ENCODE results near the gene SNAP23. TPM values are rescaled to one million over a fixed set of nuclear protein-coding genes. Genes with fewer than 3 reads are reported as not detected.

Gene SNAP23
- polyA plus RNA-seq, 3 donors, result 104 to 198 (median 187) TPM

DNA sequence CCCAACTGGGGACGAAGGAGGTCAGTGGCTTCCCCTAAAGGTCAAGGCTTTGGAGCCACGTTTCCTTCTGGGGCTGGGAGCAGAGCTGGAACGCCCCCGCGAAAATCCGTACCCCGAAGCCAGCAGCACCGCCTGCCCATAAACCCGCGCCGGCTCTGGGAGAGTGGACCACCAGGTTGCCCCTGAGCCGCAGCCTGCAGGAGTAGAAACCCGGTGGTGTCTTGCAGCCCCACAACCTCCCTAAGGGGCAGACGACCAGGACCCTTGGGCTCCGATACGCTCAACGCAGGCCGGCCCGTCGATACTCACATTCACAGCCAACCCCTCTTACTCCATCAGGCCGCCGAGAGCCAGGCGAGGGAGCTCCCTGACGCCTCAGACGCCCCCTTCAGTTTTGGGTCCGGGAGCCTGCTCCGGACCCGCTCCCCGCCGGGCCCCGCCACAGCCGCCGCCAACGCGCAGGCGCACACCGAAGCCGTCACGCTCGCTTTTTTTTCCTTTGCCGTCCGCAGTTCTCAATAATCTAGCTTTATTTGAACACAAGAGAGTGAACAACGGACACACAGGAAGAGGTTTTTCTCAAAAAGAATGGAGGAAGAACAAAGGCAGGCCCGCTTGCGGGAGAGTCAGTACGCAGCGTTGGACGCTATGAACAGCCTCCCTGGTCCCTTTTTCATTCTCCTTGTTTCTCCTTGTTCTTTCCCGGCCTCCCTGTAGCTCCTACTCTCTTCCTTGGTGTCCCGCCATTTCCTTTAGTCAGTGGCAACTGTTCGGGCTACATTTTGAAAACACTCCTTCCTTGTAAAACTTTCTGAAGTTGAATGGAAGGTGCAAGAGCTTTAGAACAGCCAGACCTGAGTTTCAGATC, 4.5 kb upstream of the SNAP23 start, which contains the start of gene ZNF106:
Gene ZNF106 (minus strand): TSS at position 471 of the 868 bp plus-strand sequence. CDS start 18,852 bp downstream, outside the sequence.
- Mint-ChIP-seq H3K27ac (peak within 1 kb of the TSS; percentile 97 to 99 (median 98)), H3K4me1 (peaks cover 60% of the 10 kb centered on the region), H3K4me3 (peak within 1 kb of the TSS; percentile 91 to 92), H3K9me3 (no peaks in the 10 kb centered on the region), H3K36me3 (peaks cover 9 to 16% of the 10 kb centered on the region in 2 donors), H3K27me3 (ENCODE audit: low read depth in 3 of 3) (peaks cover 0 to 5% (median 0%) of the 10 kb centered on the region in 3 donors)
- no peaks in the 10 kb centered on the region for H3K9me3 ChIP-seq (replicated peaks in 1 of 2; ENCODE audit: control insufficient read depth in 1 of 2, insufficient read depth in 1 of 2, low read length in 2 of 2)
- peaks cover 47% of the 10 kb centered on the region for H4K20me1 ChIP-seq (ENCODE audit: insufficient read depth, low read length)
- DNase-seq, result peak; percentile 78 to 84 (median 82)
- no peaks in the 10 kb centered on the region for H3K27me3 ChIP-seq (ENCODE audit: control insufficient read depth in 2 of 2, insufficient read depth in 2 of 2, low read length in 2 of 2)
- no peak for TF ChIP-seq CTCF (IDR thresholded peaks at IDR 0.05)
- H3K4me1 ChIP-seq (ENCODE audit: control insufficient read depth in 1 of 2, insufficient read depth in 2 of 2, low read length in 2 of 2), result peaks cover 64 to 70% of the 10 kb centered on the region in 2 donors
- H3K9ac ChIP-seq (ENCODE audit: insufficient read depth, low read length, poor library complexity, severe bottlenecking), result peak within 1 kb of the TSS; percentile 89
- WGBS (ENCODE audit: insufficient coverage), result 1% methylated on average over 42 of the region's 51 CpGs
- peak within 1 kb of the TSS; percentile 89 to 99 for H3K27ac ChIP-seq (ENCODE audit: low read depth in 1 of 2, low read length in 2 of 2)
- H3K4me3 ChIP-seq (replicated peaks in 1 of 3; ENCODE audit: low read depth in 2 of 3, low read length in 3 of 3), result peak within 1 kb of the TSS; percentile 84 to 100 (median 95)
- H3K79me2 ChIP-seq (ENCODE audit: insufficient read depth, low read length), result peaks cover 88% of the 10 kb centered on the region
- H2AFZ ChIP-seq (ENCODE audit: insufficient read depth, low read depth, low read length, poor library complexity, severe bottlenecking), result peak within 1 kb of the TSS; percentile 86
- H3K4me2 ChIP-seq (replicated peaks; ENCODE audit: extremely low read depth, low read length, poor library complexity, severe bottlenecking), result peak within 1 kb of the TSS; percentile 83
- intact Hi-C loops (cut with micrococcal nuclease), result loop anchor here (5.0 to 10.0 kb wide), 2 partner anchors 431 to 434 kb away; partner anchors contain the start of gene TTBK2 (in 2 of the 2)
- H3K36me3 ChIP-seq (replicated peaks in 1 of 2; ENCODE audit: control insufficient read depth in 1 of 2, insufficient read depth in 2 of 2, low read length in 2 of 2), result peaks cover 3 to 14% of the 10 kb centered on the region in 2 donors

GRCh38 chr15:42491539-42492225, 3.8 kb upstream of the SNAP23 start:
- Mint-ChIP-seq H3K4me1 (peaks cover 68% of the 10 kb centered on the region), H3K36me3 (peaks cover 9 to 15% of the 10 kb centered on the region in 2 donors), H3K27ac (peak overlapping the region; percentile 97 to 99 (median 98)), H3K27me3 (ENCODE audit: low read depth in 3 of 3) (peaks cover 0 to 3% (median 0%) of the 10 kb centered on the region in 3 donors), H3K4me3 (peak overlapping the region; percentile 91 to 92), H3K9me3 (no peaks in the 10 kb centered on the region)
- no peak for TF ChIP-seq CTCF (IDR thresholded peaks at IDR 0.05)
- peaks cover 45% of the 10 kb centered on the region for H4K20me1 ChIP-seq (ENCODE audit: insufficient read depth, low read length)
- peak overlapping the region; percentile 84 to 100 (median 95) for H3K4me3 ChIP-seq (replicated peaks in 1 of 3; ENCODE audit: low read depth in 2 of 3, low read length in 3 of 3)
- peak overlapping the region; percentile 83 for H3K4me2 ChIP-seq (replicated peaks; ENCODE audit: extremely low read depth, low read length, poor library complexity, severe bottlenecking)
- no peaks in the 10 kb centered on the region for H3K27me3 ChIP-seq (ENCODE audit: control insufficient read depth in 2 of 2, insufficient read depth in 2 of 2, low read length in 2 of 2)
- H3K27ac ChIP-seq (ENCODE audit: low read depth in 1 of 2, low read length in 2 of 2), result peak overlapping the region; percentile 89 to 99
- peak overlapping the region; percentile 89 for H3K9ac ChIP-seq (ENCODE audit: insufficient read depth, low read length, poor library complexity, severe bottlenecking)
- H3K9me3 ChIP-seq (replicated peaks in 1 of 2; ENCODE audit: control insufficient read depth in 1 of 2, insufficient read depth in 1 of 2, low read length in 2 of 2), result no peaks in the 10 kb centered on the region
- peaks cover 0 to 6% of the 10 kb centered on the region in 2 donors for H3K36me3 ChIP-seq (replicated peaks in 1 of 2; ENCODE audit: control insufficient read depth in 1 of 2, insufficient read depth in 2 of 2, low read length in 2 of 2)
- no peak for DNase-seq
- WGBS (ENCODE audit: insufficient coverage), result 93% methylated on average over 3 of the region's 18 CpGs
- peak overlapping the region; percentile 86 for H2AFZ ChIP-seq (ENCODE audit: insufficient read depth, low read depth, low read length, poor library complexity, severe bottlenecking)
- H3K4me1 ChIP-seq (ENCODE audit: control insufficient read depth in 1 of 2, insufficient read depth in 2 of 2, low read length in 2 of 2), result peaks cover 72 to 78% of the 10 kb centered on the region in 2 donors
- H3K79me2 ChIP-seq (ENCODE audit: insufficient read depth, low read length), result peaks cover 88% of the 10 kb centered on the region
- intact Hi-C loops (cut with micrococcal nuclease), result loop anchor here (5.0 to 10.0 kb wide), 2 partner anchors 431 to 433 kb away; partner anchors contain the start of gene TTBK2 (in 2 of the 2)

All from CD14-positive monocyte (primary cell).